ENCODE results near the gene SNCB.
A peak's percentile ranks its signal among the peaks of the same experiment; 100 is the strongest.
"Not testable (repeated sequence)": the region's sequence is repeated elsewhere in the genome, so short reads cannot be mapped to it uniquely, and the experiment has no call there.

The SNCB gene

GRCh38 chr5:176601901-176602482, 28.3 kb downstream of the SNCB start:
- peaks cover 0 to 8% (median 4%) of the 10 kb centered on the region in 11 experiments; a peak in 11 of 22 replicates for H3K27me3 ChIP-seq
- no peak overlapping the region for H3K4me2 ChIP-seq
- peaks cover 15 to 40% (median 28%) of the 10 kb centered on the region in 11 experiments; a peak in 20 of 22 replicates for H3K36me3 ChIP-seq
- no peak overlapping the region for H3K9ac ChIP-seq
- H3K4me1 ChIP-seq, result peaks cover 14 to 44% (median 37%) of the 10 kb centered on the region in 10 experiments; a peak in 19 of 20 replicates
- no peak for TF ChIP-seq Cebpa-rat (IDR thresholded peaks at IDR 0.05)
- H3K27ac ChIP-seq, result no peak overlapping the region
- no peak overlapping the region for H3K4me3 ChIP-seq
- peaks cover 0 to 100% (median 89%) of the 10 kb centered on the region in 11 experiments; a peak in 19 of 22 replicates for H4K20me1 ChIP-seq
- H3K9me3 ChIP-seq (replicated peaks in 1 of 11), result no peaks in the 10 kb centered on the region

DNA sequence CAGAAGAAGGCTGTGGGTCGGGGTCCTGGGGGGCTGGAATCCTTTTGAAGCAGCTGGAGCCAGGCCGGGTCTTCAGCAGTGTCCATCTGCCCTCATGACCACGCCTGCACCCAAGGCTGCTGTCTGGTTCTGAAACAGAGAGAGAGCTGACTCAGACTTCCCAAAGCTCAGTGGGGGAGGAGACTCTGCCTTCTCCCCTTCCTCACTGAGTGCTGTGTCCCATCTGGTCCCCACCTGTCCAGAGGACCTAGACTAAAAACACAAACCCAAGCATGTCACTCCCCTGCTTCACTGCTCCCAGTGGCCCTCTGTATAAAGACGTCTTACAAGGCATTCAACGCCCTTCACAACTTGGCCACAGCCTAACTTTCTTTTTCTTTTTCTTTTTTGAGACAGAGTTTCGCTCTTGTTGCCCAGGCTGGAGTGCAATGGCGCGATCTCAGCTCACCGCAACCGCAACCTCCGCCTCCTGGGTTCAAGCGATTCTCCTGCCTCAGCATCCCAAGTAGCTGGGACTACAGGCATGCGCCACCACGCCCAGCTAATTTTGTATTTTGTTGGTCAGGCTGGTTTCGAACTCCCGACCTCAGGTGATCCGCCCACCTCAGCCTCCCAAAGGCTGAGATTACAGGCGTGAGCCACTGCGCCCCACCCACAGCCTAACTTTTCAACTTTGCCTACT, 30.4 kb downstream of the SNCB start:
- H3K27me3 ChIP-seq, result peaks cover 0 to 17% (median 8%) of the 10 kb centered on the region in 11 experiments; a peak in 11 of 22 replicates
- peak overlapping the region in 3 of 11 experiments; percentile 5 to 28 (median 18); a peak in 3 of 22 replicates for H3K4me2 ChIP-seq
- H3K27ac ChIP-seq; H3K9me3 ChIP-seq (replicated peaks in 1 of 11); H3K4me3 ChIP-seq: not testable (repeated sequence)
- peak overlapping the region in 1 of 11 experiments; percentile 8; a peak in 2 of 22 replicates for H3K9ac ChIP-seq
- H3K4me1 ChIP-seq, result peaks cover 22 to 37% (median 29%) of the 10 kb centered on the region in 10 experiments; a peak in 19 of 20 replicates
- peaks cover 0 to 100% (median 90%) of the 10 kb centered on the region in 11 experiments; a peak in 17 of 22 replicates for H4K20me1 ChIP-seq
- H3K36me3 ChIP-seq, result peaks cover 15 to 44% (median 28%) of the 10 kb centered on the region in 11 experiments; a peak in 20 of 22 replicates

DNA sequence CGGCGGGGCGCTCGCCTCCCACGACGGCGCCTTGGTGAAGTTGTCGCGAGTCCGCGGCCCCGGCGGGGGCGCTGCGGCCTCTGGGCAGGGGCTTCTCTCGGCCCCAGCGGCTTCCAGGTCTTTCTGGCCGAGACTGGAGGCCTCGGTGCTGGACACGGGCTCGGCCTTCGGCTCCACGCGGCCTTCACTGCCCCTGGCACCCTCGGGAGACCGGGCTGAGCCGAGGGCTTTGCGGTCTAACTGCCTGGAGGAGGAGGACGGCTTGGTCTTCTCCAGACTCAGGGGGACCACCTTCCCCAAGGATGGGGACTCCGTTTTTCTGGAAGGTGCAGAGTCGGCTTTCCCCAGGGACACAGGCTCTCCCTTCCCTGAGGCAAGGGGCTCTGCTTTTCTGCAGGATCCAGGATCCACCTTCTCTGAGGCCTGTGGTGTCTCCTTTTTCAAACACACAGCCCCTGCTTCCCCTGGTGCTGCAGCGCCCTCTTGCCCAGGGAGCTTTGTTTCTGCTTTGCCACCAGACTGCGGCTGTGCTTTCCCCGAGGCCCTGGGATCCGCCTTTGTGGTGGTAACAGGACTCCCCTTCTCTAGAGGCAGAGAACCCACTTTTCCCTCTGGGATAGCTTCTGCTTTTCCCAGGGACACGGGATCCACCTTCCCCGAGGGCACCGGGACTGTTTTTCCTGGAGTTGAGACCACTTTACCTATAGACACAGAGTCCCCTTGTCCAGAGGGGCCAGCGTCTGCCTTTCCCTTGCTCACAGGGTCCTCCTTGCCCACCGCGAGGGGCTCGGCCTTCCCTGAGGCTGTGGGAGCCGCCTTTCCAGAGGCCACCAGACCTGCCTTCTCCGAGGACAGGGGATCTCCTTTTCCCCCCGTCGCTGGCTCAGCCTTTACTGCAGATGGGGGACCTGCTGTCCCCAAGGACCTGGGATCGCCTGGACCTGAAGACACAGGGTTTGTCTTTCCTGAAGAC, 32.6 kb downstream of the SNCB start:
- no peak for TF ChIP-seq Cebpa-rat (IDR thresholded peaks at IDR 0.05)

GRCh38 chr5:176596689-176597416, 33.5 kb downstream of the SNCB start:
- Histone ChIP-seq H3K27ac (no peak overlapping the region), H4K20me1 (peaks cover 0 to 84% (median 78%) of the 10 kb centered on the region in 11 experiments; a peak in 17 of 22 replicates), H3K4me2 (peak overlapping the region; percentile 75 to 93 (median 81)), H3K4me3 (peak overlapping the region in 9 of 10 experiments; percentile 2 to 43 (median 40); a peak in 9 of 20 replicates), H3K27me3 (peaks cover 0 to 17% (median 8%) of the 10 kb centered on the region in 11 experiments; a peak in 11 of 22 replicates), H3K9me3 (replicated peaks in 1 of 11) (peaks cover 0 to 12% (median 8%) of the 10 kb centered on the region in 11 experiments; a peak in 12 of 22 replicates), H3K9ac (peak overlapping the region in 7 of 11 experiments; percentile 3 to 47 (median 33); a peak in 5 of 22 replicates), H3K36me3 (peaks cover 15 to 63% (median 37%) of the 10 kb centered on the region in 11 experiments; a peak in 20 of 22 replicates), H3K4me1 (peaks cover 11 to 23% (median 16%) of the 10 kb centered on the region in 10 experiments; a peak in 18 of 20 replicates)
- TF ChIP-seq Cebpa-rat (IDR thresholded peaks at IDR 0.05), result no peak

More for the DNA sequence above, 32.6 kb downstream of the SNCB start:
- Histone ChIP-seq H3K27ac (no peak overlapping the region), H3K4me1 (peaks cover 11 to 23% (median 16%) of the 10 kb centered on the region in 10 experiments; a peak in 18 of 20 replicates), H3K9me3 (replicated peaks in 1 of 11) (peaks cover 0 to 3% (median 1%) of the 10 kb centered on the region in 11 experiments; a peak in 10 of 22 replicates), H4K20me1 (peaks cover 0 to 93% (median 87%) of the 10 kb centered on the region in 11 experiments; a peak in 17 of 22 replicates), H3K4me3 (peak overlapping the region in 6 of 10 experiments; percentile 2 to 41 (median 21); a peak in 7 of 20 replicates), H3K9ac (peak overlapping the region in 3 of 11 experiments; percentile 27 to 47 (median 33); a peak in 4 of 22 replicates), H3K4me2 (peak overlapping the region; percentile 75 to 93 (median 81)), H3K27me3 (peaks cover 0 to 17% (median 8%) of the 10 kb centered on the region in 11 experiments; a peak in 11 of 22 replicates), H3K36me3 (peaks cover 15 to 55% (median 30%) of the 10 kb centered on the region in 11 experiments; a peak in 20 of 22 replicates)

- Histone ChIP-seq H3K27ac (no peak overlapping the region), H3K4me1 (peaks cover 11 to 23% (median 17%) of the 10 kb centered on the region in 10 experiments; a peak in 18 of 20 replicates), H3K9ac (peak overlapping the region in 4 of 11 experiments; percentile 33 to 47 (median 39); a peak in 1 of 22 replicates), H3K4me2 (peak overlapping the region; percentile 75 to 93 (median 81)), H4K20me1 (peaks cover 0 to 77% (median 71%) of the 10 kb centered on the region in 11 experiments; a peak in 17 of 22 replicates), H3K9me3 (replicated peaks in 1 of 11) (peaks cover 0 to 19% (median 15%) of the 10 kb centered on the region in 11 experiments; a peak in 15 of 22 replicates), H3K36me3 (peaks cover 15 to 64% (median 38%) of the 10 kb centered on the region in 11 experiments; a peak in 20 of 22 replicates), H3K27me3 (peaks cover 0 to 17% (median 8%) of the 10 kb centered on the region in 11 experiments; a peak in 11 of 22 replicates), H3K4me3 (peak overlapping the region in 3 of 10 experiments; percentile 40 to 43 (median 41); a peak in 5 of 20 replicates)
- TF ChIP-seq Cebpa-rat (IDR thresholded peaks at IDR 0.05), result no peak
These were observed 34.2 kb downstream of the SNCB start for GRCh38 chr5:176596069-176596644.

DNA sequence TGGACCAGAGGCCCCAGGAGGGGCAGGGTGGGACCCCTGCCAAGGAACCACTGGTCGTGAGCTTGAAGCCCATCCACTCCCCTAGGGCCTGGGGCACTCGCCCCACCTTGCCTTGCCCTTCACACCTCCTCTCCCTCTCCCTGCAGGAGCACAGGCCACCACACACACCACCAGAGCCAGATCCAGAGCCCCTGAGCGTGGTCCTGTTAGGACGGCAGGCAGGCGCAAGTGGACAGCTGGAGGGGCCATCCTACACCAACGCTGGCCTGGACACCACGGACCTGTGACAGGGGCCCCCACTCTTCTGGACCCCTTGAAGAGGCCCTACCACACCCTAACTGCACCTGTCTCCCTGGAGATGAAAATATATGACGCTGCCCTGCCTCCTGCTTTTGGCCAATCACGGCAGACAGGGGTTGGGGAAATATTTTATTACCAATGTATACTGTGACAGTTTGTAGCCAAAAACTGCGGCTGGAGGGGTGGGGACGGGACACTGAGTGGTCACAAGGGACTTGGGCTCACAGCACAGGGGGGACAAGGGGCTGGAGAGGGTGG, 34.9 kb downstream of the SNCB start:
- no peak overlapping the region for H3K4me2 ChIP-seq
- no peak overlapping the region for H3K9ac ChIP-seq
- peaks cover 0 to 17% (median 8%) of the 10 kb centered on the region in 11 experiments; a peak in 11 of 22 replicates for H3K27me3 ChIP-seq
- no peak overlapping the region for H3K27ac ChIP-seq
- no peak for TF ChIP-seq Cebpa-rat (IDR thresholded peaks at IDR 0.05)
- no peak overlapping the region for H3K4me3 ChIP-seq
- H3K36me3 ChIP-seq, result peaks cover 15 to 61% (median 40%) of the 10 kb centered on the region in 11 experiments; a peak in 20 of 22 replicates
- peaks cover 0 to 70% (median 65%) of the 10 kb centered on the region in 11 experiments; a peak in 18 of 22 replicates for H4K20me1 ChIP-seq
- H3K4me1 ChIP-seq, result peaks cover 11 to 30% (median 21%) of the 10 kb centered on the region in 10 experiments; a peak in 18 of 20 replicates
- H3K9me3 ChIP-seq (replicated peaks in 1 of 11), result peaks cover 0 to 21% (median 17%) of the 10 kb centered on the region in 11 experiments; a peak in 15 of 22 replicates

Data from BLaER1 treated with 17β-estradiol and CSF1 and Interleukin-3, amounts not matched to agents 10 nM and 100 nM (cell line).